T-helper 2 cell treated with Interferon-gamma antibody and Interleukin-4, amounts not matched to agents 100 ng/mL and 5 ng/mL, for 36 hours (primary cell): Measurements from ENCODE around the gene KCNA3. TPM values are rescaled to one million over a fixed set of nuclear protein-coding genes. Genes with fewer than 3 reads are reported as not detected.

Experiments used
- total RNA-seq: library from RNA; stranded (reverse); gene quantifications from 2 replicates; pipeline ENCODE4 v1.2.3, GENCODE V29; 2022

The KCNA3 gene
- total RNA-seq, 1 donor from 2014 or later: 57.4 TPM

Other genes with a start within 250 kb of the KCNA3 start
- gene PROK1, start 223.8 kb downstream of the KCNA3 start, total RNA-seq: not detected in 2 replicates
- gene KCNA10, start 155.8 kb downstream of the KCNA3 start, total RNA-seq: not detected in 2 replicates
- gene KCNA2, start 68.6 kb downstream of the KCNA3 start, total RNA-seq: 1.7 and 1.8 TPM in 2 replicates
- 437 and 443 TPM in 2 replicates for gene CD53, start 198.2 kb upstream of the KCNA3 start, total RNA-seq